ENCODE results near the gene PTPRT. TPM values are rescaled to one million over a fixed set of nuclear protein-coding genes. Genes with fewer than 3 reads are reported as not detected.

Gene PTPRT
- polyA plus RNA-seq, 1 of the 3 experiments (the other 2 are of a cell fraction): not detected

DNA sequence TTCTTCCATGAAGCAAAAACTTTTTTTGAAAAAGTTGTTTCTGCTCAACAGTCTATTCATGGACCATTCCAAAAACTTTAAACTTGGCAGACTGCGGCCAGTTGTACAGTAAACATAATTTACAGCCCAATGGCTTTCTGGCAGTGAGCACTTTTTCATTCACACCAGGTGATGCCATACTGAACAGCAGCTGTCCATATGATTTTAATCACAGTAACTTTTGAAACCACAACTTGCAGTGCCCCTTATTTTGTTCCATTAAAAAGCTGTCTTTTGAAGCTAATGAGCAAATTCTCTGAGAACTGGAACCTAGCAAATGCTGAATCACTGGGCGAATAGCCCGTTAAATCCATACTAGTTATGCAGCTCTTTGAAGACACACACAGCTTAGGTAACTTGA is 576.6 kb downstream of the PTPRT start:
- no peaks in the 10 kb centered on the region for H3F3A ChIP-seq (replicated peaks; ENCODE audit: insufficient read depth)
- H3K36me3 ChIP-seq (replicated peaks in 1 of 2; ENCODE audit: control insufficient read depth in 1 of 2, insufficient read depth in 2 of 2, low read length in 1 of 2): no peaks in the 10 kb centered on the region
- no peak overlapping the region for H3K27ac ChIP-seq (ENCODE audit: low read depth in 2 of 2, low read length in 1 of 2)
- H3K4me2 ChIP-seq: no peak overlapping the region
- WGBS (ENCODE audit: low lambda C conversion rate): 13% methylated on average over 3 of the region's 3 CpGs
- TF ChIP-seq RAD21 (IDR thresholded peaks at IDR 0.05; ENCODE audit: low read length): no peak
- no peak for TF ChIP-seq YY1 (IDR thresholded peaks at IDR 0.05; ENCODE audit: low read depth)
- no peak for TF ChIP-seq RXRA (IDR thresholded peaks at IDR 0.05; ENCODE audit: borderline replicate concordance, low read depth)
- TF ChIP-seq RCOR1 (IDR thresholded peaks at IDR 0.05; ENCODE audit: low read length): no peak
- TF ChIP-seq FOXM1 (IDR thresholded peaks at IDR 0.05; ENCODE audit: low read depth): no peak
- TF ChIP-seq FOXJ3 (CRISPR knock-in tag; IDR thresholded peaks at IDR 0.05): no peak
- TF ChIP-seq, protein P1, sequence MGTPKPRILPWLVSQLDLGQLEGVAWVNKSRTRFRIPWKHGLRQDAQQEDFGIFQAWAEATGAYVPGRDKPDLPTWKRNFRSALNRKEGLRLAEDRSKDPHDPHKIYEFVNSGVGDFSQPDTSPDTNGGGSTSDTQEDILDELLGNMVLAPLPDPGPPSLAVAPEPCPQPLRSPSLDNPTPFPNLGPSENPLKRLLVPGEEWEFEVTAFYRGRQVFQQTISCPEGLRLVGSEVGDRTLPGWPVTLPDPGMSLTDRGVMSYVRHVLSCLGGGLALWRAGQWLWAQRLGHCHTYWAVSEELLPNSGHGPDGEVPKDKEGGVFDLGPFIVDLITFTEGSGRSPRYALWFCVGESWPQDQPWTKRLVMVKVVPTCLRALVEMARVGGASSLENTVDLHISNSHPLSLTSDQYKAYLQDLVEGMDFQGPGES (IDR thresholded peaks at IDR 0.05; ENCODE audit: low read depth, low read length): no peak
- no peak for TF ChIP-seq GATA2 (CRISPR knock-in tag; IDR thresholded peaks at IDR 0.05)
- TF ChIP-seq CHD2 (IDR thresholded peaks at IDR 0.05; ENCODE audit: low read length, partially characterized antibody): no peak
- TF ChIP-seq NRF1 (IDR thresholded peaks at IDR 0.05; ENCODE audit: low read depth, low read length): no peak
- no peak for TF ChIP-seq MEF2A (IDR thresholded peaks at IDR 0.05; ENCODE audit: borderline replicate concordance, low read depth)
- no peak for TF ChIP-seq TAF1 (IDR thresholded peaks at IDR 0.05; ENCODE audit: borderline replicate concordance, low read depth, low read length)
- TF ChIP-seq, protein P2, sequence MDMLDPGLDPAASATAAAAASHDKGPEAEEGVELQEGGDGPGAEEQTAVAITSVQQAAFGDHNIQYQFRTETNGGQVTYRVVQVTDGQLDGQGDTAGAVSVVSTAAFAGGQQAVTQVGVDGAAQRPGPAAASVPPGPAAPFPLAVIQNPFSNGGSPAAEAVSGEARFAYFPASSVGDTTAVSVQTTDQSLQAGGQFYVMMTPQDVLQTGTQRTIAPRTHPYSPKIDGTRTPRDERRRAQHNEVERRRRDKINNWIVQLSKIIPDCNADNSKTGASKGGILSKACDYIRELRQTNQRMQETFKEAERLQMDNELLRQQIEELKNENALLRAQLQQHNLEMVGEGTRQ (IDR thresholded peaks at IDR 0.05; ENCODE audit: borderline replicate concordance, low read depth, low read length): no peak
- no peak for TF ChIP-seq TCF12 (IDR thresholded peaks at IDR 0.05)
- no peak for TF ChIP-seq MXI1 (IDR thresholded peaks at IDR 0.05; ENCODE audit: low read depth, low read length)
- DNase-seq: no peak
- H3K9ac ChIP-seq: no peak overlapping the region
- H2AFZ ChIP-seq (ENCODE audit: low read depth): no peak overlapping the region
- no peaks in the 10 kb centered on the region for H3K27me3 ChIP-seq (ENCODE audit: insufficient read depth)
- no peaks in the 10 kb centered on the region for H4K20me1 ChIP-seq (ENCODE audit: insufficient read depth)
- CTCF ChIA-PET: interaction anchor here (1.4 kb wide), 1 partner anchor 8 kb away, joined by 4 read pairs; no protein-coding TSS in a partner anchor
- POLR2A ChIA-PET: no interaction called here
- H3K9me3 ChIP-seq: no peaks in the 10 kb centered on the region
- H3K4me3 ChIP-seq (ENCODE audit: low read depth in 2 of 2, low read length in 1 of 2): no peak overlapping the region
- no peaks in the 10 kb centered on the region for H3K79me2 ChIP-seq (ENCODE audit: insufficient read depth)
- H3K9me2 ChIP-seq: no peaks in the 10 kb centered on the region
- no peaks in the 10 kb centered on the region for H3K4me1 ChIP-seq (ENCODE audit: control insufficient read depth in 1 of 2, insufficient read depth in 2 of 2, low read depth in 1 of 2, low read length in 1 of 2)

DNA sequence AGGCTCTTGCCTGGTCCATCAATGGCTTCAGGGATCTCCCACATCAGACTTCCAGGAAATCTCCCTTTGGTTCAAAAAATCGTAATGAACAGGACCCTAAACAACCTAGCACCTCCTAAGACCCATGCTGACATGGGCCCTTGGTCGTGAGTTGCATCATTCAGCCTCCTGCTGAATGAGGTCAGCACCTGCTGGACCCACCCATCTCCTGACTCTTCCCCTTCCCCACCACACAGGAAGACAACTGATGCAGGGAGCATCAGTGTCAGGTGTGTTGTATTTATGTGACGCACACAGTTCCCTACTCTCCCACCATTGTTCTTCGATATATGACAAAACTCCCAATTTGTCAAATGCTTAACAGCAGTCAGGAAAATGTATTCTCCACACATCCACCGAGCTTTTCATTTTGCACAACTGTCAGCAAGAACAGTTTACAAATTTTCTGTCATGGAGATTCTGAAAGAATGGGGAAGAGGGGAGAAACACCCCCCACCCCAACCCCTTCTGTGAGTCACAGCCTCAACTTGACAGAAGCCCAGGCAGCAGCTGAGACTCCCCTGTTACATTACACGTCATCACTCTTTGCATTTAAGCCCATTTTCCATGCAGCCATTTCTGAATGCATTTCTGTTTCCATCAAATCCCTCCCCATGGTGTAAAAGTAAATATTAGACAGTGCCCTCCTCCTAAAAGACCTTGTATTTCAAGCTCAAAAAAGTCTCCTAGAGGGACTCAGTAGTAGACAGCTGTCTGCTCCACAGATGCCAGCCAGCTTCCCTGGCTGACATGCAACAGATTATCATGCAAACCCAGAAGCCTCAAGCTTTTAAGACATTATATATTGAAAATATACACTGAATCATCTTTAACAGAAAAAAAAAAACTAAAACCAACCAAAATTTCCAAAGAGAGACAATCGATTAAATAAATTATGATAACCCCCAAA is 577.5 kb downstream of the PTPRT start:
- H3K36me3 ChIP-seq (replicated peaks in 1 of 2; ENCODE audit: control insufficient read depth in 1 of 2, insufficient read depth in 2 of 2, low read length in 1 of 2): no peaks in the 10 kb centered on the region
- no peaks in the 10 kb centered on the region for H4K20me1 ChIP-seq (ENCODE audit: insufficient read depth)
- no peaks in the 10 kb centered on the region for H3K9me2 ChIP-seq
- TF ChIP-seq RCOR1 (IDR thresholded peaks at IDR 0.05; ENCODE audit: low read length): no peak
- TF ChIP-seq, protein P3, sequence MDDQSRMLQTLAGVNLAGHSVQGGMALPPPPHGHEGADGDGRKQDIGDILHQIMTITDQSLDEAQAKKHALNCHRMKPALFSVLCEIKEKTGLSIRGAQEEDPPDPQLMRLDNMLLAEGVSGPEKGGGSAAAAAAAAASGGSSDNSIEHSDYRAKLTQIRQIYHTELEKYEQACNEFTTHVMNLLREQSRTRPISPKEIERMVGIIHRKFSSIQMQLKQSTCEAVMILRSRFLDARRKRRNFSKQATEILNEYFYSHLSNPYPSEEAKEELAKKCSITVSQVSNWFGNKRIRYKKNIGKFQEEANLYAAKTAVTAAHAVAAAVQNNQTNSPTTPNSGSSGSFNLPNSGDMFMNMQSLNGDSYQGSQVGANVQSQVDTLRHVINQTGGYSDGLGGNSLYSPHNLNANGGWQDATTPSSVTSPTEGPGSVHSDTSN (IDR thresholded peaks at IDR 0.05): no peak
- no peak for TF ChIP-seq TAF1 (IDR thresholded peaks at IDR 0.05; ENCODE audit: borderline replicate concordance, low read depth, low read length)
- TF ChIP-seq TCF12 (IDR thresholded peaks at IDR 0.05): no peak
- no peak for TF ChIP-seq CHD2 (IDR thresholded peaks at IDR 0.05; ENCODE audit: low read length, partially characterized antibody)
- no peak for TF ChIP-seq YY1 (IDR thresholded peaks at IDR 0.05; ENCODE audit: low read depth)
- TF ChIP-seq, protein P1 (IDR thresholded peaks at IDR 0.05; ENCODE audit: low read depth, low read length): no peak
- TF ChIP-seq, protein P4, sequence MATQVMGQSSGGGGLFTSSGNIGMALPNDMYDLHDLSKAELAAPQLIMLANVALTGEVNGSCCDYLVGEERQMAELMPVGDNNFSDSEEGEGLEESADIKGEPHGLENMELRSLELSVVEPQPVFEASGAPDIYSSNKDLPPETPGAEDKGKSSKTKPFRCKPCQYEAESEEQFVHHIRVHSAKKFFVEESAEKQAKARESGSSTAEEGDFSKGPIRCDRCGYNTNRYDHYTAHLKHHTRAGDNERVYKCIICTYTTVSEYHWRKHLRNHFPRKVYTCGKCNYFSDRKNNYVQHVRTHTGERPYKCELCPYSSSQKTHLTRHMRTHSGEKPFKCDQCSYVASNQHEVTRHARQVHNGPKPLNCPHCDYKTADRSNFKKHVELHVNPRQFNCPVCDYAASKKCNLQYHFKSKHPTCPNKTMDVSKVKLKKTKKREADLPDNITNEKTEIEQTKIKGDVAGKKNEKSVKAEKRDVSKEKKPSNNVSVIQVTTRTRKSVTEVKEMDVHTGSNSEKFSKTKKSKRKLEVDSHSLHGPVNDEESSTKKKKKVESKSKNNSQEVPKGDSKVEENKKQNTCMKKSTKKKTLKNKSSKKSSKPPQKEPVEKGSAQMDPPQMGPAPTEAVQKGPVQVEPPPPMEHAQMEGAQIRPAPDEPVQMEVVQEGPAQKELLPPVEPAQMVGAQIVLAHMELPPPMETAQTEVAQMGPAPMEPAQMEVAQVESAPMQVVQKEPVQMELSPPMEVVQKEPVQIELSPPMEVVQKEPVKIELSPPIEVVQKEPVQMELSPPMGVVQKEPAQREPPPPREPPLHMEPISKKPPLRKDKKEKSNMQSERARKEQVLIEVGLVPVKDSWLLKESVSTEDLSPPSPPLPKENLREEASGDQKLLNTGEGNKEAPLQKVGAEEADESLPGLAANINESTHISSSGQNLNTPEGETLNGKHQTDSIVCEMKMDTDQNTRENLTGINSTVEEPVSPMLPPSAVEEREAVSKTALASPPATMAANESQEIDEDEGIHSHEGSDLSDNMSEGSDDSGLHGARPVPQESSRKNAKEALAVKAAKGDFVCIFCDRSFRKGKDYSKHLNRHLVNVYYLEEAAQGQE (IDR thresholded peaks at IDR 0.05; ENCODE audit: low read depth, low read length): no peak
- H2AFZ ChIP-seq (ENCODE audit: low read depth): no peak overlapping the region
- H3K9ac ChIP-seq: no peak overlapping the region
- H3K9me3 ChIP-seq: no peaks in the 10 kb centered on the region
- H3K4me2 ChIP-seq: no peak overlapping the region
- 20% methylated on average over 7 of the region's 7 CpGs for WGBS (ENCODE audit: low lambda C conversion rate)
- no peaks in the 10 kb centered on the region for H3K79me2 ChIP-seq (ENCODE audit: insufficient read depth)
- ChIA-PET CTCF (no interaction called here), POLR2A (no interaction called here)
- H3K4me3 ChIP-seq (ENCODE audit: low read depth in 2 of 2, low read length in 1 of 2): no peak overlapping the region
- no peak for DNase-seq
- no peaks in the 10 kb centered on the region for H3K27me3 ChIP-seq (ENCODE audit: insufficient read depth)
- no peaks in the 10 kb centered on the region for H3F3A ChIP-seq (replicated peaks; ENCODE audit: insufficient read depth)
- no peaks in the 10 kb centered on the region for H3K4me1 ChIP-seq (ENCODE audit: control insufficient read depth in 1 of 2, insufficient read depth in 2 of 2, low read depth in 1 of 2, low read length in 1 of 2)
- no peak overlapping the region for H3K27ac ChIP-seq (ENCODE audit: low read depth in 2 of 2, low read length in 1 of 2)

Data from SK-N-SH (cell line).